GM13977 (cell line): ENCODE measurements around the gene OTULIN.

Source experiments
- DNase-seq: peaks from one replicate; pipeline ENCODE4 v3.0.0; 2012; ENCODE audit warnings: low spot score
- CTCF ChIP-seq: IDR thresholded peaks from 2 replicates; pipeline ENCODE4 v1.5.1; 2012; ENCODE audit warnings: mild to moderate bottlenecking, control low read depth; ENCODE audit not compliant: insufficient read depth; ENCODE audit errors: extremely low read depth, missing control alignments
- in situ Hi-C: fragments of 300-500 bp; cut with MboI; formaldehyde crosslinking; loops from one replicate; pipeline ENCODE4 v1.12.0; 2022; ENCODE audit warnings: low sequenced_read_pairs, low pct_unique_long_range_greater_than_20kb, mixed read lengths, inconsistent platforms; ENCODE audit not compliant: unreplicated experiment

The OTULIN gene

DNA sequence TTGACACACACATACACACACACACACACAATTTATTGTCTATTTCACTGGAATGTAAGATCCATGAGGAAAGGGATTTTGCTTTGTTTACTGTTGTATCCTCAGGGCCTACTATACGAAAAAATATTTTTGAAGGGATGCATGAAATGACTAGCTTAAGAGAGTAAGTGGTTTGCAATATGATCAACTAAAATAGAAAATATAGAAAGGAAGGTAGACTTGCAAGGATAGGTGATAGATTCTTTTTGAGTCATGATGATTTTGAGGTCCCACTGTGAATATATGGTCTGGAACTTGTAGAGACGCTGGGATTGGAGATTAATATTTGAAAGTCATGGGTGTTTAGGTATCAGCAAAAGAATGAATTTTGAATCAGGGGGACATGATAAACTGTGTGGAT lies 28.9 kb upstream of the OTULIN start:
- DNase-seq = no peak
- no peak for TF ChIP-seq CTCF
- in situ Hi-C loops = loop anchor here (25.0 kb wide), 2 partner anchors 273 to 648 kb away; no protein-coding TSS in a partner anchor

DNA sequence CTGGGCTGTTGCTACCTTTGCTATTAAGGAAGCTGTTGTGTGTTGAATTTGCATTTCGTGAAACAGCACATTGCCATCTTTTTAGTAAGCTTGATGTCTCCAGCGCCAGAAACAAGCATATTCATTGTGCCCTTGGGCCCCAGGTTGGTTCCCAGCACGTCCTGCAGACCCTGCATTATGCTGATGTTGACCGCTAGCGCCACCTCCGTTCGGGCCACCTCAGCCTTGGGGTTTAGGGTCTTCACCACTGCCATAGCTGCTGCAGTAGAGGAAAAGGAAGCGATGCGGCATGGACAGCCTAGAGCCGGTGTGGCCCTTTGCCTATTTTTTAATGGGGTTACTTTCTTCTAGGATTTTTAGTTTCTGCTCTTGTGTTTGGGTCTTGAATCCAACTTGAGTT lies 23.8 kb upstream of the OTULIN start:
- TF ChIP-seq CTCF = no peak
- no peak for DNase-seq
- in situ Hi-C loops = loop anchor here (25.0 kb wide), 2 partner anchors 278 to 653 kb away; no protein-coding TSS in a partner anchor

DNA sequence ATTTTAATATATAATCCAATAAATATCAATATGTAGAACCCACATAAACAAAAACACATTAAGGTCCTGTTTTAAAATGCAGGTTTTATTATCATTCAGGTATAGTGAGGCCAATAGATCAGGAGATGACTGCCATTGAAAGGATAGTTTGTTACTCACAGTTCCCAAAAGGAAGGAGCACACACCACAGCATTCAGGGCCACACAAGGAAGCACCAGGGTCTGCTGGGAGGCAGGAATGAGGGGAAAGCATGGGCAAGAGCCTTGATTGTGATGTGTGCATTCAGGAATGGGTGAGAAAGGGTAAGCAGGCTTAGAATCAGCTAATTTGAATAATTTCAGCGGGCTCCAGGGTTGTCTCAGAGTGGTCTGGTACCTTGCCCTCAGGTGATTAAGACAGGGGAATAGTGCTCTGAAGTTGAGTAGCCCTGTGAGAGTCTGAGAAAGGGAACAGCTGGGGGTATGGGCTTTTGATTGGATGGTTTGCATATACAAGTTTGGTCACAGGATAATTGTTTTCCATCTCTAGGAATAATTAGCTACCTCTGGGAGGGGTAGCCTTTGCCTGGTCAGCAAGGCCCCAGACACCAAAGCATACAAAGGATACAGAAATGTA lies 19.8 kb upstream of the OTULIN start:
- in situ Hi-C loops = loop anchor here (25.0 kb wide), 2 partner anchors 282 to 657 kb away; no protein-coding TSS in a partner anchor
- no peak for DNase-seq
- no peak for TF ChIP-seq CTCF

- no peak for TF ChIP-seq CTCF
- no peak for DNase-seq
- in situ Hi-C loops = loop anchor here (25.0 kb wide), 1 partner anchor 538 kb away; no protein-coding TSS in a partner anchor
Observed at GRCh38 chr5:14650052-14650451, 14.5 kb upstream of the OTULIN start.

- in situ Hi-C loops = loop anchor here (25.0 kb wide), 1 partner anchor 543 kb away; no protein-coding TSS in a partner anchor
- TF ChIP-seq CTCF = no peak
Observed at GRCh38 chr5:14655146-14655741, 9.3 kb upstream of the OTULIN start.

DNA sequence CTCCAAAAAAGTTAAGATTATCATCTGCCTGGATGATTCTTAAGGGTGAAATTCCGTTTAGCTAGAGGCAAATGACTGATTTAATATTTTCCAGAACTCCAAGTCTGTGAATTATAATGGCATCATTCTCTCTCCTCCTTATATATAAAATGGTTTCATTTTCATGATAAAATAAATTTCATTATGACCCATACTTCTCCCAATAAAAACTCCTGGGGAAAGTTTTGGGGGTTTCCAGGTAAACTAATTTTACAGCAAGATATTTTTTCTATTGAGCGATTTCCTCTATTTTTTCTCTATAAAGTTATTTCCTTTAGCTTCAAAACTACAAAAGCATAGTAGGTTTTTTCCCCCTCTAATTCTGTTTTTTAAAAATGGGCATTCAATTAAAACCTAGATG lies 7.6 kb upstream of the OTULIN start:
- in situ Hi-C loops = loop anchor here (25.0 kb wide), 1 partner anchor 545 kb away; no protein-coding TSS in a partner anchor
- TF ChIP-seq CTCF = no peak
- DNase-seq = no peak

More at GRCh38 chr5:14655146-14655741, 9.3 kb upstream of the OTULIN start:
- no peak for DNase-seq
